ENCODE measurements around the gene AFM.

The AFM gene

GRCh38 chr4:73481358-73481757 is at the start of gene AFM:
TSS of gene AFM (plus strand) at chr4:73481745. CDS start at chr4:73481776, 31 bp downstream.
- DNase-seq (ENCODE audit: low read depth in 2 of 2, low spot score in 1 of 2), result no peak

- DNase-seq (ENCODE audit: low read depth in 2 of 2, low spot score in 1 of 2), result no peak
Observed at GRCh38 chr4:73431813-73432168, 49.8 kb upstream of the AFM start.

- DNase-seq (ENCODE audit: low read depth in 2 of 2, low spot score in 1 of 2), result no peak
Observed at GRCh38 chr4:73432169-73433000, 49.2 kb upstream of the AFM start.

DNA sequence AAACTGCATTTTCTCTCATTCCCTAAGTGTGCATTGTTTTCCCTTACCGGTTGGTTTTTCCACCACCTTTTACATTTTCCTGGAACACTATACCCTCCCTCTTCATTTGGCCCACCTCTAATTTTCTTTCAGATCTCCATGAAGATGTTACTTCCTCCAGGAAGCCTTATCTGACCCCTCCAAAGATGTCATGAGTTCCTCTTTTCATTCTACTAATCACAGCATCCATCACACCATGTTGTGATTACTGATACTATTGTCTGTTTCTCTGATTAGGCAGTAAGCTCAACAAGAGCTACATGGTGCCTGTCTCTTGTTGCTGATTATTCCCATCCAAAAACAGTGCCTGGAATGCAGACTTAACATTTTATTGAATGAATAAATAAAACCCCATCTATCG is 48.4 kb upstream of the AFM start:
- no peak for DNase-seq (ENCODE audit: low read depth in 2 of 2, low spot score in 1 of 2)

DNA sequence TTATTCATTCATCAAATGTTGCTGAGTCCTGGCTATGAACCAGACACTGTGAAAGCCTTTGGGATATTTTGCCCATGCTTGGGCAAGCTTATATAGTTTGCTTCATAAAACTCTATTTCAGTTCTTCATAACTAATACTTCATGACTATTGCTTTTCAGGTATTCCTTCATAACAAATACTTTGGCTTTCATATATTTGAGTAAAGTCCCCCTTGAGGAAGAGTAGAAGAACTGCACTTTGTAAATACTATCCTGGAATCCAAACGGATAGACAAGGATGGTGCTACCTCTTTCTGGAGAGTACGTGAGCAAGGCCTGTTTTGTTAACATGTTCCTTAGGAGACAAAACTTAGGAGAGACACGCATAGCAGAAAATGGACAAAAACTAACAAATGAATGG is 47.2 kb upstream of the AFM start:
- DNase-seq (ENCODE audit: low read depth in 2 of 2, low spot score in 1 of 2), result no peak

DNA sequence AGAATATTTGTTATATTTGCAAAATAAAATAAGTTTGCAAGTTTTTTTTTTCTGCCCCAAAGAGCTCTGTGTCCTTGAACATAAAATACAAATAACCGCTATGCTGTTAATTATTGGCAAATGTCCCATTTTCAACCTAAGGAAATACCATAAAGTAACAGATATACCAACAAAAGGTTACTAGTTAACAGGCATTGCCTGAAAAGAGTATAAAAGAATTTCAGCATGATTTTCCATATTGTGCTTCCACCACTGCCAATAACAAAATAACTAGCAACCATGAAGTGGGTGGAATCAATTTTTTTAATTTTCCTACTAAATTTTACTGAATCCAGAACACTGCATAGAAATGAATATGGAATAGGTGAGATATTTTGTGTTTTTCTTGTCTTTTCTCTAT is 45.6 kb upstream of the AFM start, which contains the start of gene AFP:
Gene AFP (plus strand): TSS at position 238 of the 400 bp plus-strand sequence. CDS start 42 bp downstream, at position 280.
- DNase-seq (ENCODE audit: low read depth in 2 of 2, low spot score in 1 of 2), result no peak

DNA sequence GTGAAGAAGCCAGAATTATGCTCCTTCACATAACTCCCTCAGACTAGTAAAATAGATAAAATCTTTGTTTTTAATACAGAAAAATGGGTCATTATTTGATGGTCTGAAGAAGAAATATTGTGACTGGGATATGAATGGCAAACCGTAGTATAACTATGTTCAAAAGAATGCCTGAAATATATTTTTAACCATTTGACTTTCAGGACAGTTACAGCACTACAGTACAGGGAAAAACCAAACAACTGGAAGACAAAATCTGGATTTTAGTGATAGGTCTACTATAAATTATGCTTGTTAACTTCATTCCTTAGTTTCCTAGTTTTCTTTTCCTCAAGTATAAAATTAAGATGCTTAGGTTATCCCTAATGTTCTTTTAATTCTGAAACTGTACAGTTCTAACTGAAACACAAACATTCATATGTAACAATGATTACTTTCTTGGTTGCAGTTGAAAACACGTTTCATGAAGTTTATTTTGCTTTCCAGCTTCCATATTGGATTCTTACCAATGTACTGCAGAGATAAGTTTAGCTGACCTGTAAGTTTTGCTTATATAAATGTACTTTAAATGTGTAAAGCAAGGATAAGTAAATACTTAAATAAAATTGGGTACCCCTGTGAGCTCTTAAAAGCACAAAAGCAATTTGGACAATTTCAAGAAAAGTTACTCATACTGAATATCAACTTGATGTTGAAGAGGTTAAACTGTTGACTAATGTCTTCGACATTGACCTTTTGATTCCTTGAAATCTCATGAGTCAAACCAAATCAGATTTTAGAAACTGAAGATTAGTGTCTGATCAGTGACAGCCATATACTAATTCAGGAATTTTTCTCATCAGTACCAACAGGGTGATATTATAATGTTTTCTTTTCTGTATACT is 44.6 kb upstream of the AFM start:
- DNase-seq (ENCODE audit: low read depth in 2 of 2, low spot score in 1 of 2), result no peak

DNA sequence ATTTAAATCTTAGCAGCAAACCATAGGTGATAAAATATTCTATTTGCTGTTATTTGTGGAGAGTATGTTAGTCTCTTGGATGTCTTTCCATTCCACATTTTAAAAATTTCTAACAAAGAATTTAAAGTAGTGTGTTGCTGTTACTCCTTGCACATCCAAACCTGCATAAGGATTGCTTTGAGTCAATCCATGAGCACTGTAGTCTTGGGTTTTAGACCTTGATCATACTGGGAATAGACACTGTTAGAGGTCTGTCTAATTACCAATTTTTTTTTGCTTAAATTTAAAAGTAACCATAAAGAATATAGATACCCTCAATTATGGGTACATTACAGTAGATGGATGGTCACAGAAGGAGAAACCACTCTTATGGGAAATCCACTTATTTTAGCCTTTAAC is 44.0 kb upstream of the AFM start:
- DNase-seq (ENCODE audit: low read depth in 2 of 2, low spot score in 1 of 2), result no peak

DNA sequence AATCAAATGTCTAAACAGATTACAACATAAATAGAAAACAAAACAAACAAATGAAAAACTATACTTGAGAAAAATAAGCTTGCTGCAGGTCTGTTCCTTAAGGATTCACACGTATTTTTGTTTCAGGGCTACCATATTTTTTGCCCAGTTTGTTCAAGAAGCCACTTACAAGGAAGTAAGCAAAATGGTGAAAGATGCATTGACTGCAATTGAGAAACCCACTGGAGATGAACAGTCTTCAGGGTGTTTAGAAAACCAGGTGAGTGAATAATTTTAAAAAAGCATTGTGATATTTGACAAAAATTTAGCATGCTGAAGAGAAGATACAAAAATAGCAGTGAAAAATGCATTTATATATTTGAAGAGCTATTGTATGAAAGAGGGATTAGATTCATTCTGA is 43.5 kb upstream of the AFM start:
- no peak for DNase-seq (ENCODE audit: low read depth in 2 of 2, low spot score in 1 of 2)

DNA sequence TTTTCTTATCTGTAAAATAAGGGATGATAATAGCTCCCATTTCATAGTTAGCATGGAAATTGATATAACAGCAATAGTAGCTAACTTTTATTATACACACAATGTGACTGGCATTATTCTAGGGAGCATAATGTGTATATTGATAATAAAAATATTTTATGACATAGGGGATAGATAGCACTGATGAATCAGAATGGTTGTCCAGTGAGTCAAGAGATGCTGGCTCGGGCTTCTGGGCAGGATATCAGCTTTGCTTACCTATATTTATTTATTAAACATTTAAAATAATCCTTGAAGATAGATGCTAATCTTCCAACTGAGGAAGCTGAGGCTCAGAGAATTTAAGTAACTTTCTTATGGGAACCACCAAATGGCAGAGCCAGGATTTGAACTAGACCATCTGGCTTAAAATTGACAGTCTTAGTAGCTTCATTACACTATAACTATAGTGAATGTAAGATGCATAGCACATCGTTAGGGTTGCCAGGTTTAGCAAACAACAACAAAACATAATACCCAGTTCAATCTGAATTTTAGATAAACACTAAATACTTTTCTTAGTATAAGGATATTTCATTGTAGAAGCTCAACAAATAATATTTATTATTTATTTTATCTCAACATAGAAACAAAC is 42.8 kb upstream of the AFM start:
- no peak for DNase-seq (ENCODE audit: low read depth in 2 of 2, low spot score in 1 of 2)

- no peak for DNase-seq (ENCODE audit: low read depth in 2 of 2, low spot score in 1 of 2)
Observed at GRCh38 chr4:73439445-73439844, 42.1 kb upstream of the AFM start.

- DNase-seq (ENCODE audit: low read depth in 2 of 2, low spot score in 1 of 2), result no peak
Observed at GRCh38 chr4:73439991-73440390, 41.6 kb upstream of the AFM start.

GRCh38 chr4:73440653-73441052 is 40.9 kb upstream of the AFM start:
- DNase-seq (ENCODE audit: low read depth in 2 of 2, low spot score in 1 of 2), result no peak

GRCh38 chr4:73442275-73442674 is 39.3 kb upstream of the AFM start:
- no peak for DNase-seq (ENCODE audit: low read depth in 2 of 2, low spot score in 1 of 2)

DNA sequence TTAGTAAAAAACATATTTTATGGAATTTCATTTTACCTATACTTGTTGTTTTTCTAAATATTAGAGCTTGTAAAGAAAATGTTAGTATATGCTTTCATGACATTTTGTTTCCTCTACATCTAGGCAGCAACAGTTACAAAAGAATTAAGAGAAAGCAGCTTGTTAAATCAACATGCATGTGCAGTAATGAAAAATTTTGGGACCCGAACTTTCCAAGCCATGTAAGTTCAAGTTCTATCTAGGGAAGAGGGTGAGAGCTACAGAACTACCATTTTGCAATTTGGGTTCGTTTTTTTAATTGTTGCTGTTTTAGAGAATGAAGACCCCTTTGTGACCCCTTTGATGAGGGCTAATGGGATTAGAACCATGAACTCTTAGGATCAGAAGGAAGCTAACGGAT is 38.3 kb upstream of the AFM start:
- DNase-seq (ENCODE audit: low read depth in 2 of 2, low spot score in 1 of 2), result no peak

- DNase-seq (ENCODE audit: low read depth in 2 of 2, low spot score in 1 of 2), result no peak
Observed at GRCh38 chr4:73445383-73446335, 35.9 kb upstream of the AFM start.

- DNase-seq (ENCODE audit: low read depth in 2 of 2, low spot score in 1 of 2), result no peak
Observed at GRCh38 chr4:73446336-73446938, 35.1 kb upstream of the AFM start.

DNA sequence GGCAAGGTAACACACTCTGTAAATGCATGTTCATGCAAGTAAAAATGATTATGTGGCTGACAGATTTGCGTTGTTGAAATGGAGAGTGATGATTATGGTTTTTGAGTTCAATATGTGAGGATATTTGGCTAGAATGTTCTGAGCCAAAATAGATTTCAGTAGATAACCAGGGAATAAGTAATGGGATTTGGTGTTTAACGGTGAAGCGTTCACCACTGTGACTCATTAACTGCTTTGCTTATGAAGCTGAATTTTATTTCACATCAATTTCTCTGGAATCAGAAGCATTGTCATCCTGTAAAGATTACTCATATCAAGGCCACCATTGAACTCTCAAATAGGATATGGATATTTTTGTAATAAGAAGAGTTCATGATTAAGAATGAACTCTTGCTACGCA is 33.9 kb upstream of the AFM start:
- DNase-seq (ENCODE audit: low read depth in 2 of 2, low spot score in 1 of 2), result no peak

GRCh38 chr4:73448448-73449203 is 32.9 kb upstream of the AFM start:
- DNase-seq (ENCODE audit: low read depth in 2 of 2, low spot score in 1 of 2), result no peak
